Heart left ventricle (tissue), 16 donors: ENCODE results near the gene DNAJA3. TPM values are rescaled to one million over a fixed set of nuclear protein-coding genes. Genes with fewer than 3 reads are reported as not detected.

Source experiments
- ATAC-seq, 4 donors: fragments of 200-7000 bp; cut with Tn5 transposase; one replicate each; pipeline ENCODE4 v1.9.1; 2020 to 2022; ENCODE audit warnings: moderate library complexity in 4 of 4, mild to moderate bottlenecking in 3 of 4, moderate number of reproducible peaks in 1 of 4
- DNase-seq, 5 donors: peaks; one replicate each; pipeline ENCODE4 v3.0.0-alpha.2; 2020
- H3K27ac ChIP-seq, 12 donors: fragments of 200-600 bp; sonication (generic) in 4 of 12; one replicate each; pipeline versions ENCODE4 v1.5.0 to v1.8.0; 2016 to 2022; ENCODE audit warnings: mild to moderate bottlenecking in 2 of 12
- H3K27me3 ChIP-seq, 9 donors: fragments of 200-600 bp; sonication (generic) in 2 of 9; one replicate each; pipeline versions ENCODE4 v1.5.1 to v1.8.0; 2016 to 2022; ENCODE audit warnings: mild to moderate bottlenecking in 3 of 9
- H3K36me3 ChIP-seq, 9 donors: fragments of 200-600 bp; sonication (generic) in 2 of 9; one replicate each; pipeline versions ENCODE4 v1.5.0 to v1.8.0; 2018 to 2022; ENCODE audit warnings: mild to moderate bottlenecking in 2 of 9
- H3K4me1 ChIP-seq, 12 donors: fragments of 200-600 bp; sonication (generic) in 4 of 12; one replicate each; pipeline versions ENCODE4 v1.5.0 to v1.8.0; 2016 to 2022; ENCODE audit warnings: mild to moderate bottlenecking in 3 of 12
- H3K4me3 ChIP-seq, 12 donors: fragments of 200-600 bp; sonication (generic) in 4 of 12; one replicate each; pipeline versions ENCODE4 v1.5.0 to v1.8.0; 2017 to 2022; ENCODE audit warnings: mild to moderate bottlenecking in 9 of 12, moderate library complexity in 4 of 12
- H3K9me3 ChIP-seq, 12 donors: fragments of 200-600 bp; sonication (generic) in 4 of 12; one replicate each; pipeline versions ENCODE4 v1.5.0 to v1.8.0; 2016 to 2022; ENCODE audit warnings: mild to moderate bottlenecking in 1 of 12
- POLR2A ChIP-seq, 2 donors: fragments of 450-650 bp; IDR thresholded peaks; one replicate each; pipeline ENCODE4 v1.6.1; 2017; ENCODE audit warnings: antibody characterized with exemption in 2 of 2, mild to moderate bottlenecking in 2 of 2, moderate library complexity in 2 of 2
- WGBS, 4 donors: extraction: QIAGEN DNeasy Blood & Tissue Kit in 2 of 4; methylation state at CpG; one replicate each; pipeline versions ENCODE4 v1.1.5 to v1.1.7; 2013 to 2018; 5-methylcytosine and 5-hydroxymethylcytosine counted together
- intact Hi-C, 10 donors: fragments of 100-400 bp; cut with DNase I; formaldehyde crosslinking; loops; one replicate each; pipeline versions ENCODE4 v1.11.1 to v1.14.2; 2022
- polyA plus RNA-seq, 2 donors: library from polyadenylated mRNA; stranded (reverse); fragments of 200-250 nt; gene quantifications; one replicate each; pipeline ENCODE4 v1.2.3, GENCODE V29; 2013
- total RNA-seq, 9 donors: library from RNA; depleted of rRNA in 2 of 9; stranded (reverse); fragments of >200 nt in 2 of 9; fragmentation: NEBNext Ultra II Directional in 3 of 9; extraction: Animal tissue kit (Norgen Biotek cat#: 25700) in 3 of 9; gene quantifications; one replicate each; pipeline versions ENCODE4 v1.1.0 to v1.2.4, GENCODE V29; 2016 to 2023
- TF ChIP-seq, protein P1 (sequence below), 12 donors: fragments of 200-600 bp; sonication (generic) in 4 of 12; IDR thresholded peaks; one replicate each; pipeline versions ENCODE4 v1.5.0 to v1.8.0; 2018 to 2022; ENCODE audit warnings: antibody characterized with exemption in 12 of 12, mild to moderate bottlenecking in 5 of 12
- donor health status: ischemic (EF 13 %, LVEDD 7.1; RV severe dilation, severe dysfunction).
- donor health status: healthy with polysubstance abuse.
- donor health status: DM: no; HTN: yes; CAD: no.
- donor health status: DM: no; HTN: no; CAD: no.
- donor health status: ischemic (EF 25% LVEDD 6.9; RV normal size, moderate dysfunction).
- donor health status: ischemic (EF 25% LVEDD 5.7; RV mildly dilated, moderate dysfunction).
- donor health status: healthy.
- donor health status: DM: yes; HTN: yes; CAD: no.
- donor health status: ischemic (EF 35%, LVEDD 5.7; RV mildly dilated, moderate dysfunction).
- donor health status: nonischemic (EF 11% LVEDD 7.7; RV severe dilation, severe dysfunction).
- donor health status: DM: yes; HTN: yes; CAD: no.
- donor health status: PGD.
- donor health status: ischemic (EF 29% LVEDD 5.4; RV normal size, mild dysfunction).
- donor health status: nonischemic (EF 23%, LVEDD 6.1; RV moderate dilation, normal function).

The DNAJA3 gene
- total and polyA plus RNA-seq, 11 donors, result 47.4 to 88.4 (median 59.7) TPM

DNA sequence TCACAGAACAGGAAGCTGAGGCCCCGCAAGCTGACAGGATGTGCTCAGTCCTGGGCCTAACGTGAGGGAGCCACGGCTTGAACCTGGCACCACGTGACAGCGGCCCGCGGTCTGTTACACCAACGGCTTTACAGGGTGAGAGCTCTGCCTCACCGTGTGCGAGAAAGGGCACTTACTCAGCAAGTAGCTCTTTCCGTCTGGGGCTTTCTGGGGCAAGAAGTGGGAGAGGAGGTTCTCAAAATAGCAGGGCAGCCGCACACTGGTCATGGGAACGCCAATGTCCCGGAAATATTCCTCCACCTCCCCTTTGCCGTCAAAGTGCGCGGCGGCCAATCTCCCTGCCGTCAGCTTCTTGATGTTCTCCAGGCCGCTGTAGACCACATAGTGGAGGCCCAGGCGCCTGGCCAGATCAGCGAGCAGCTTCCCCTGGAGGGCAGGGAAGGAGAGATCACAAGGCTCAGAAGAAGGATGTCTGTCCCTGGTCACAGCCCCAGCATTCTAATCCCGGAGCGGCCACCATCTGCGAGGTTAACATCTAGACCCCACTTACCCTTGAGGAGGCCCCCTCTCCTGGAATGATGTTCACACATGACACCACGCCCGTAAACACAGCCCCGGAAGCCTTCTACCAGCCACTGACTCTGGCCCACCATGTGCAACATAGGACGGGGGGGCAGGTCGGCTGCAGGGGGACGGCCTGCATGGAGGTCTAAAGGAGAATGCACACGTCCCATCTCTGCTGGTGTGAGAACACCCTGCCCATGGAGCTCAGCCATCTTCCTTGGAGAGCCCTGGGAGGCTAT is 40.5 kb downstream of the DNAJA3 start:
- peak overlapping the region in 11 of 12 donors; percentile 67 to 92 (median 81) for H3K27ac ChIP-seq
- H3K36me3 ChIP-seq, result peaks cover 0 to 81% (median 23%) of the 10 kb centered on the region in 9 donors
- WGBS, 4 donors, result 53 to 72% (median 63%) methylated on average over 23 to 32 of the region's 32 CpGs
- H3K9me3 ChIP-seq, result no peaks in the 10 kb centered on the region
- H3K4me3 ChIP-seq, result peak overlapping the region in 1 of 12 donors; percentile 9
- ATAC-seq, result peak; percentile 87 to 93 (median 91)
- TF ChIP-seq, protein P1, sequence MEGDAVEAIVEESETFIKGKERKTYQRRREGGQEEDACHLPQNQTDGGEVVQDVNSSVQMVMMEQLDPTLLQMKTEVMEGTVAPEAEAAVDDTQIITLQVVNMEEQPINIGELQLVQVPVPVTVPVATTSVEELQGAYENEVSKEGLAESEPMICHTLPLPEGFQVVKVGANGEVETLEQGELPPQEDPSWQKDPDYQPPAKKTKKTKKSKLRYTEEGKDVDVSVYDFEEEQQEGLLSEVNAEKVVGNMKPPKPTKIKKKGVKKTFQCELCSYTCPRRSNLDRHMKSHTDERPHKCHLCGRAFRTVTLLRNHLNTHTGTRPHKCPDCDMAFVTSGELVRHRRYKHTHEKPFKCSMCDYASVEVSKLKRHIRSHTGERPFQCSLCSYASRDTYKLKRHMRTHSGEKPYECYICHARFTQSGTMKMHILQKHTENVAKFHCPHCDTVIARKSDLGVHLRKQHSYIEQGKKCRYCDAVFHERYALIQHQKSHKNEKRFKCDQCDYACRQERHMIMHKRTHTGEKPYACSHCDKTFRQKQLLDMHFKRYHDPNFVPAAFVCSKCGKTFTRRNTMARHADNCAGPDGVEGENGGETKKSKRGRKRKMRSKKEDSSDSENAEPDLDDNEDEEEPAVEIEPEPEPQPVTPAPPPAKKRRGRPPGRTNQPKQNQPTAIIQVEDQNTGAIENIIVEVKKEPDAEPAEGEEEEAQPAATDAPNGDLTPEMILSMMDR (IDR thresholded peaks at IDR 0.05), result no peak
- TF ChIP-seq POLR2A (IDR thresholded peaks at IDR 0.05), result peak in 1 of 2 donors; percentile 51
- DNase-seq, result peak; percentile 74 to 90 (median 80)
- H3K27me3 ChIP-seq, result no peaks in the 10 kb centered on the region
- peaks cover 0 to 14% (median 4%) of the 10 kb centered on the region in 12 donors for H3K4me1 ChIP-seq
- intact Hi-C loops, result loop anchor here in 1 of 10 donors (5.0 kb wide), 1 partner anchor 34 kb away; no protein-coding TSS in a partner anchor

- no peaks in the 10 kb centered on the region for H3K27me3 ChIP-seq
- no peak for ATAC-seq
- H3K36me3 ChIP-seq, result peaks cover 0 to 68% (median 22%) of the 10 kb centered on the region in 9 donors
- peaks cover 0 to 14% (median 4%) of the 10 kb centered on the region in 12 donors for H3K4me1 ChIP-seq
- TF ChIP-seq, protein P1 (IDR thresholded peaks at IDR 0.05), result no peak
- no peak for TF ChIP-seq POLR2A (IDR thresholded peaks at IDR 0.05)
- H3K4me3 ChIP-seq, result no peak overlapping the region
- intact Hi-C loops, result loop anchor here in 1 of 10 donors (5.0 kb wide), 1 partner anchor 36 kb away; no protein-coding TSS in a partner anchor
- WGBS, 4 donors, result 94 to 97% (median 96%) methylated on average over 16 of the region's 16 CpGs
- DNase-seq, result no peak
- no peak overlapping the region for H3K27ac ChIP-seq
- H3K9me3 ChIP-seq, result no peaks in the 10 kb centered on the region
Measured at GRCh38 chr16:4467916-4468315, 42.2 kb downstream of the DNAJA3 start.

- 91 to 94% (median 93%) methylated on average over 10 of the region's 10 CpGs for WGBS, 4 donors
- Histone ChIP-seq H3K27ac (no peak overlapping the region), H3K4me3 (no peak overlapping the region), H3K27me3 (no peaks in the 10 kb centered on the region), H3K9me3 (no peaks in the 10 kb centered on the region), H3K36me3 (peaks cover 0 to 58% (median 16%) of the 10 kb centered on the region in 9 donors), H3K4me1 (peaks cover 0 to 19% (median 6%) of the 10 kb centered on the region in 12 donors)
- intact Hi-C loops, result loop anchor here in 1 of 10 donors (5.0 kb wide), 1 partner anchor 37 kb away; no protein-coding TSS in a partner anchor
- TF ChIP-seq, protein P1 (IDR thresholded peaks at IDR 0.05), result no peak
- no peak for TF ChIP-seq POLR2A (IDR thresholded peaks at IDR 0.05)
- ATAC-seq (no peak), DNase-seq (no peak)
Measured at GRCh38 chr16:4468972-4469371, 43.3 kb downstream of the DNAJA3 start.

- H3K36me3 ChIP-seq, result peaks cover 0 to 32% (median 8%) of the 10 kb centered on the region in 9 donors
- peaks cover 0 to 26% (median 18%) of the 10 kb centered on the region in 12 donors for H3K4me1 ChIP-seq
- no peaks in the 10 kb centered on the region for H3K27me3 ChIP-seq
- TF ChIP-seq, protein P1 (IDR thresholded peaks at IDR 0.05), result no peak
- TF ChIP-seq POLR2A (IDR thresholded peaks at IDR 0.05), result no peak
- no peak overlapping the region for H3K4me3 ChIP-seq
- no peaks in the 10 kb centered on the region for H3K9me3 ChIP-seq
- H3K27ac ChIP-seq, result no peak overlapping the region
- DNase-seq (no peak), ATAC-seq (no peak)
- intact Hi-C loops, result no loop called here
- 95 to 97% (median 97%) methylated on average over 5 of the region's 5 CpGs for WGBS, 4 donors
Measured at GRCh38 chr16:4471869-4472268, 46.2 kb downstream of the DNAJA3 start.
